H1 (cell line): ENCODE data around the gene IER5. TPM values are rescaled to one million over a fixed set of nuclear protein-coding genes. Genes with fewer than 3 reads are reported as not detected.

ENCODE experiments used
- CTCF ChIA-PET: fragments of 300-600 bp; sonication (Branson Sonifier 250); formaldehyde crosslinking; loops from one replicate; lab custom pipeline; 2021; ENCODE audit not compliant: partially characterized antibody; lab: Charles Lee
- POLR2A ChIA-PET: fragments of 300-600 bp; sonication (Branson Sonifier 250); formaldehyde crosslinking; loops from one replicate; lab custom pipeline; 2021; ENCODE audit warnings: inconsistent platforms; ENCODE audit not compliant: partially characterized antibody; lab: Charles Lee
- DNase-seq, 2 experiments: peaks; one replicate each; pipeline versions ENCODE4 v3.0.0 to v3.0.0-alpha.2; 2010 to 2022; ENCODE audit warnings: low spot score in 2 of 2, low read depth in 1 of 2, mixed read lengths in 1 of 2
- FAIRE-seq: peaks from 2 replicates; lab custom pipeline; 2011; peaks lifted over from hg19 to GRCh38; lab: Jason Lieb, UNC
- H2AFZ ChIP-seq: 2 replicates; pipeline ENCODE4 v1.8.1; 2012; ENCODE audit warnings: low read length, inconsistent platforms
- H2AK5ac ChIP-seq: 2 replicates; pipeline ENCODE4 v1.6.1; 2013; ENCODE audit warnings: low read depth, low read length
- H2BK120ac ChIP-seq: replicated peaks from 2 replicates; pipeline ENCODE3; 2013; ENCODE audit warnings: low read depth, low read length, inconsistent platforms
- H2BK12ac ChIP-seq: 2 replicates; pipeline ENCODE4 v1.6.1; 2013; ENCODE audit warnings: low read depth, low read length
- H2BK15ac ChIP-seq: 2 replicates; pipeline ENCODE4 v1.6.1; 2013; ENCODE audit warnings: low read length
- H2BK20ac ChIP-seq: 2 replicates; pipeline ENCODE4 v1.6.1; 2013; ENCODE audit warnings: low read length
- H2BK5ac ChIP-seq: 2 replicates; pipeline ENCODE4 v1.6.1; 2013; ENCODE audit warnings: low read depth, low read length
- H3K14ac ChIP-seq: 2 replicates; pipeline ENCODE4 v1.6.1; 2013; ENCODE audit warnings: inconsistent platforms; ENCODE audit not compliant: insufficient read length
- H3K18ac ChIP-seq: 2 replicates; pipeline ENCODE4 v1.6.1; 2013; ENCODE audit warnings: low read length; ENCODE audit errors: extremely low read depth
- H3K23ac ChIP-seq: 2 replicates; pipeline ENCODE4 v1.6.1; 2013; ENCODE audit warnings: inconsistent platforms; ENCODE audit not compliant: insufficient read length
- H3K23me2 ChIP-seq: 2 replicates; pipeline ENCODE4 v1.6.1; 2013; ENCODE audit warnings: low read depth, low read length
- H3K27ac ChIP-seq: 2 replicates; pipeline ENCODE4 v1.6.1; 2011; ENCODE audit warnings: low read depth, low read length, inconsistent platforms
- H3K27me3 ChIP-seq, 4 experiments: replicated peaks in 1 of 4; 1 replicate in 1 of 4; 2 replicates in 3 of 4; pipeline versions ENCODE4 v1.6.1 to v1.8.1; 2011 to 2013; ENCODE audit warnings: low read length in 3 of 4, mild to moderate bottlenecking in 3 of 4, inconsistent platforms in 2 of 4, mixed read lengths in 2 of 4, moderate library complexity in 1 of 4; ENCODE audit not compliant: control insufficient read depth in 3 of 4, insufficient read depth in 3 of 4; ENCODE audit errors: extremely low read depth in 1 of 4
- H3K36me3 ChIP-seq, 4 experiments: 2 replicates each; pipeline versions ENCODE4 v1.6.1 to v1.8.1; 2011 to 2013; ENCODE audit warnings: mild to moderate bottlenecking in 4 of 4, low read length in 3 of 4, moderate library complexity in 2 of 4, control low read depth in 1 of 4, inconsistent platforms in 1 of 4; ENCODE audit not compliant: insufficient read depth in 4 of 4, control insufficient read depth in 2 of 4
- H3K4ac ChIP-seq: replicated peaks from 2 replicates; pipeline ENCODE3; 2013; ENCODE audit warnings: low read length, low read depth, mixed read lengths, inconsistent platforms; ENCODE audit not compliant: insufficient read length
- H3K4me1 ChIP-seq, 4 experiments: replicated peaks in 1 of 4; 1 replicate in 1 of 4; 2 replicates in 3 of 4; pipeline versions ENCODE4 v1.6.1 to v1.8.1; 2011 to 2013; ENCODE audit warnings: low read length in 3 of 4, inconsistent platforms in 2 of 4, mixed read lengths in 1 of 4; ENCODE audit not compliant: insufficient read depth in 4 of 4, control insufficient read depth in 3 of 4
- H3K4me2 ChIP-seq, 2 experiments: 2 replicates each; pipeline versions ENCODE4 v1.6.1 to v1.8.1; 2011 to 2013; ENCODE audit warnings: low read depth in 2 of 2, low read length in 2 of 2, control low read depth in 1 of 2, inconsistent platforms in 1 of 2, mild to moderate bottlenecking in 1 of 2; ENCODE audit not compliant: insufficient read depth in 1 of 2
- H3K4me3 ChIP-seq, 4 experiments: fragments of 200-600, 300-600 bp in 1 of 4; sonication (generic), shearing (Covaris generic), sonication (Bioruptor Twin) in 1 of 4; 2 replicates each; pipeline versions ENCODE4 v1.5.1 to v1.8.1; 2011 to 2016; ENCODE audit warnings: low read length in 4 of 4, low read depth in 3 of 4, control low read depth in 2 of 4, inconsistent platforms in 2 of 4, mild to moderate bottlenecking in 2 of 4, mixed read lengths in 1 of 4, moderate library complexity in 1 of 4; ENCODE audit not compliant: insufficient read depth in 2 of 4; ENCODE audit errors: extremely low read depth in 1 of 4
- H3K56ac ChIP-seq: replicated peaks from 2 replicates; pipeline ENCODE3; 2013; ENCODE audit warnings: low read depth, mild to moderate bottlenecking, mixed read lengths, low read length, inconsistent platforms; ENCODE audit not compliant: insufficient read length
- H3K79me1 ChIP-seq: 2 replicates; pipeline ENCODE4 v1.6.1; 2013; ENCODE audit warnings: low read depth, low read length, control low read depth
- H3K79me2 ChIP-seq, 2 experiments: 2 replicates each; pipeline versions ENCODE4 v1.6.1 to v1.8.1; 2012 to 2013; ENCODE audit warnings: low read length in 2 of 2, mild to moderate bottlenecking in 2 of 2, inconsistent platforms in 1 of 2; ENCODE audit not compliant: insufficient read depth in 2 of 2, control insufficient read depth in 1 of 2
- H3K9ac ChIP-seq, 4 experiments: replicated peaks in 1 of 4; 1 replicate in 1 of 4; 2 replicates in 3 of 4; pipeline versions ENCODE4 v1.6.1 to v1.8.1; 2011 to 2013; ENCODE audit warnings: low read depth in 3 of 4, low read length in 3 of 4, control low read depth in 2 of 4, mild to moderate bottlenecking in 2 of 4, moderate library complexity in 2 of 4, inconsistent platforms in 1 of 4; ENCODE audit errors: extremely low read depth in 1 of 4
- H3K9me3 ChIP-seq, 2 experiments: 2 replicates each; pipeline versions ENCODE4 v1.6.1 to v1.8.1; 2012 to 2013; ENCODE audit warnings: mild to moderate bottlenecking in 2 of 2, moderate library complexity in 2 of 2, control low read depth in 1 of 2, inconsistent platforms in 1 of 2, low read depth in 1 of 2, low read length in 1 of 2, mixed read lengths in 1 of 2; ENCODE audit not compliant: insufficient read depth in 2 of 2
- H4K20me1 ChIP-seq, 2 experiments: replicated peaks in 1 of 2; 2 replicates each; pipeline versions ENCODE3 to v1.8.1; 2011 to 2013; ENCODE audit warnings: inconsistent platforms in 2 of 2, low read length in 2 of 2, mild to moderate bottlenecking in 1 of 2; ENCODE audit not compliant: insufficient read depth in 2 of 2, control insufficient read depth in 1 of 2
- H4K5ac ChIP-seq: 2 replicates; pipeline ENCODE4 v1.6.1; 2013; ENCODE audit warnings: low read length, low read depth, mixed read lengths, inconsistent platforms; ENCODE audit not compliant: insufficient read length
- H4K8ac ChIP-seq: 2 replicates; pipeline ENCODE4 v1.8.0; 2013; ENCODE audit warnings: mild to moderate bottlenecking, moderate library complexity, low read length, inconsistent platforms; ENCODE audit not compliant: insufficient read depth; ENCODE audit errors: extremely low read depth
- H4K91ac ChIP-seq: replicated peaks from 2 replicates; pipeline ENCODE3; 2013; ENCODE audit warnings: low read length, mixed read lengths, inconsistent platforms; ENCODE audit not compliant: insufficient read length
- BCL11A ChIP-seq, 2 experiments: IDR thresholded peaks; one replicate each; pipeline ENCODE4 v1.6.1; 2011; ENCODE audit warnings: low read depth in 2 of 2, low read length in 2 of 2, mild to moderate bottlenecking in 2 of 2
- CEBPB ChIP-seq: IDR thresholded peaks from 2 replicates; pipeline ENCODE4 v1.6.1; 2012; ENCODE audit warnings: low read depth, low read length
- CHD2 ChIP-seq: IDR thresholded peaks from 2 replicates; pipeline ENCODE4 v1.6.1; 2012; ENCODE audit warnings: low read length, improper control_type of control experiment
- EP300 ChIP-seq, 2 experiments: IDR thresholded peaks; 1 replicate in 1 of 2; 2 replicates in 1 of 2; pipeline ENCODE4 v1.6.1; 2011 to 2012; ENCODE audit warnings: low read depth in 2 of 2, low read length in 2 of 2, mild to moderate bottlenecking in 2 of 2, borderline replicate concordance in 1 of 2, inconsistent platforms in 1 of 2, moderate library complexity in 1 of 2
- HDAC6 ChIP-seq: IDR thresholded peaks from one replicate; pipeline ENCODE4 v1.7.1; 2012; ENCODE audit warnings: low read depth, mild to moderate bottlenecking, inconsistent platforms, low read length, moderate library complexity
- MAFK ChIP-seq: IDR thresholded peaks from 2 replicates; pipeline ENCODE4 v1.6.1; 2012; ENCODE audit warnings: low read depth, mild to moderate bottlenecking, improper control_type of control experiment, low read length
- POLR2A ChIP-seq, 2 experiments: IDR thresholded peaks; 1 replicate in 1 of 2; 2 replicates in 1 of 2; pipeline ENCODE4 v1.6.1; 2011; ENCODE audit warnings: low read depth in 2 of 2, low read length in 2 of 2, mild to moderate bottlenecking in 2 of 2; ENCODE audit errors: control extremely low read depth in 1 of 2
- RNF2 ChIP-seq: fragments of 200-900, 300-1000 bp; sonication (generic); IDR thresholded peaks from 2 replicates; pipeline ENCODE4 v1.7.1; 2016; ENCODE audit warnings: borderline replicate concordance, low read depth, mild to moderate bottlenecking, antibody characterized with exemption, low read length; ENCODE audit not compliant: poor library complexity, severe bottlenecking; ENCODE audit errors: missing control alignments
- SUZ12 ChIP-seq: fragments of 200-600 bp; sonication (generic); IDR thresholded peaks from 2 replicates; pipeline ENCODE4 v1.6.1; 2012; ENCODE audit warnings: mild to moderate bottlenecking, inconsistent platforms, low read length, moderate library complexity, mixed read lengths
- ZNF274 ChIP-seq: IDR thresholded peaks from 2 replicates; pipeline ENCODE4 v1.7.0; 2012; ENCODE audit warnings: low read length, borderline replicate concordance; ENCODE audit errors: extremely low read depth
- WGBS, 2 experiments: shearing (Covaris generic) in 1 of 2; methylation state at CpG; one replicate each; pipeline versions ENCODE4 v1.1.6 to v1.1.7; 2013 to 2015; ENCODE audit warnings: low lambda C conversion rate in 2 of 2, mixed read lengths in 2 of 2, inconsistent platforms in 1 of 2, low coverage in 1 of 2, missing lambda C conversion rate in 1 of 2; ENCODE audit not compliant: insufficient replicate concordance in 2 of 2, insufficient coverage in 1 of 2, insufficient read length in 1 of 2; ENCODE audit errors: extremely low coverage in 1 of 2, missing lambda C conversion rate in 1 of 2; 5-methylcytosine and 5-hydroxymethylcytosine counted together
- polyA plus RNA-seq, 7 experiments: library from polyadenylated mRNA; depleted of rRNA in 3 of 7; stranded (reverse) in 5 of 7; unstranded in 2 of 7; fragments of >200 nt in 5 of 7; fragments of 200-250 nt in 2 of 7; gene quantifications; 1 replicate in 5 of 7; 2 replicates in 1 of 7; 4 replicates in 1 of 7; pipeline versions ENCODE4 v1.2.1 to v1.2.3, GENCODE V29; 2011 to 2013; ENCODE audit warnings: missing spikeins in 2 of 7, mixed read lengths in 2 of 7
- total RNA-seq: library from RNA; stranded (reverse); fragmentation: NEBNext Ultra II Directional; extraction: Animal tissue kit (Norgen Biotek cat#: 25700); gene quantifications from 2 replicates; pipeline ENCODE4 v1.2.1, GENCODE V29; 2021

The IER5 gene
- total and polyA plus RNA-seq, 2 of the 8 experiments (the other 6 are each of a cell fraction or from before 2014, with no cell fraction given) = 3.5 to 7.7 TPM

DNA sequence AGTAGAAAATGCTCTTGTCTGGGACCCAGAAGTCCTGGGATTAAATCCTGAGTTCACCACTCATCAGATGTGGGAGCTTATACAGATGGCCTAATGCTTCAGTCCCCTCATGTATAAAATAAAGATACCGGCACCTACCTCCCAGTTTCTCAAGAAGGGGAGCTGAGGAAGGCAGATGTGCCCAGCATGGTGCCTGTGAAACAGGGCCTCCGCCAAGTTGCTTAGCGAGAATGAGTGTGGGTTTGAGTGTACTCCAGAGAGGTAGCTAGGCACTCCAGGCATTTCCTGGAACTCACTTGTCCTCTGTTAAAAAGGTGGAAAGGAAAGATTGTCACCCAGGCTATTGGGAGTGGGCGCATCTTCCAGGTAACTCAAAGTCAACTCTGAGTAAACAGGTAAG is 37.8 kb downstream of the IER5 start:
- H3K56ac ChIP-seq = no peak overlapping the region
- H3K79me2 ChIP-seq = no peaks in the 10 kb centered on the region
- no peak overlapping the region for H3K23ac ChIP-seq
- H2BK15ac ChIP-seq = peak overlapping the region; percentile 34; the same call in 1 of the 2 replicates
- 81% methylated on average over 4 of the region's 4 CpGs; no CpG with 5 or more reads in 1 of the 2 experiments for WGBS, 2 experiments
- H3K4me1 ChIP-seq = peaks cover 10 to 29% (median 21%) of the 10 kb centered on the region in 4 experiments
- DNase-seq (no peak), FAIRE-seq (no peak)
- no peaks in the 10 kb centered on the region for H3K23me2 ChIP-seq
- no peaks in the 10 kb centered on the region for H4K20me1 ChIP-seq
- no peak overlapping the region for H4K91ac ChIP-seq
- CTCF ChIA-PET = interaction anchor here (0.9 to 4.7 kb wide), 12 partner anchors 8 to 184 kb away, joined by 3 to 28 read pairs (median 6); no protein-coding TSS in a partner anchor
- no peak overlapping the region for H2AK5ac ChIP-seq
- no peak overlapping the region for H2AFZ ChIP-seq
- H2BK5ac ChIP-seq = no peak overlapping the region
- no peak overlapping the region for H3K14ac ChIP-seq
- H2BK120ac ChIP-seq = no peak overlapping the region
- no peak overlapping the region for H4K8ac ChIP-seq
- no peak overlapping the region for H3K18ac ChIP-seq
- H3K36me3 ChIP-seq = no peaks in the 10 kb centered on the region
- peak overlapping the region; percentile 72; the same call in 1 of the 2 replicates for H2BK12ac ChIP-seq
- H3K4me2 ChIP-seq = no peak overlapping the region
- no peaks in the 10 kb centered on the region for H3K9me3 ChIP-seq
- H3K27me3 ChIP-seq = no peaks in the 10 kb centered on the region; a peak in 1 of 7 replicates
- 0 out of 2 replicates have a peak overlapping the region, but pooled peaks have one; percentile 34 for H2BK20ac ChIP-seq
- H3K79me1 ChIP-seq = no peaks in the 10 kb centered on the region
- TF ChIP-seq SUZ12 (no peak), BCL11A (IDR thresholded peaks at IDR 0.05; ENCODE audit: low read depth in 2 of 2, low read length in 2 of 2) (no peak), CHD2 (no peak), POLR2A (IDR thresholded peaks at IDR 0.05; ENCODE audit: control extremely low read depth in 1 of 2, low read depth in 2 of 2, low read length in 2 of 2) (no peak), ZNF274 (no peak), CEBPB (no peak), EP300 (IDR thresholded peaks at IDR 0.05; ENCODE audit: borderline replicate concordance in 1 of 2, low read depth in 2 of 2, low read length in 2 of 2) (no peak), HDAC6 (no peak), MAFK (no peak), RNF2 (no peak)
- H4K5ac ChIP-seq = no peak overlapping the region
- POLR2A ChIA-PET = interaction anchor here (0.8 to 3.8 kb wide), 6 partner anchors 9 to 954 kb away, joined by 3 to 37 read pairs (median 6); partner anchors contain the start of gene IER5
- H3K27ac ChIP-seq = no peak overlapping the region
- H3K4me3 ChIP-seq = no peak overlapping the region
- no peak overlapping the region for H3K4ac ChIP-seq
- H3K9ac ChIP-seq = no peak overlapping the region
